ENCODE data around the gene ZNF469.

Gene ZNF469

GRCh38 chr16:88382491-88383400 lies at the start of gene ZNF469:
ZNF469 (plus strand) TSS chr16:88382959; CDS start chr16:88427471, 44,512 bp downstream.
- in situ Hi-C loops (cut with HindIII; ENCODE audit: low pct_ligation_motif_present, low pct_unique_long_range_greater_than_20kb, low sequenced_read_pairs), result no loop called here
- DNase-seq, result peak; percentile 24

- DNase-seq, result no peak
- in situ Hi-C loops (cut with HindIII; ENCODE audit: low pct_ligation_motif_present, low pct_unique_long_range_greater_than_20kb, low sequenced_read_pairs), result no loop called here
Observed at GRCh38 chr16:88333848-88334777, 48.6 kb upstream of the ZNF469 start.

- DNase-seq, result peak; percentile 24
- in situ Hi-C loops (cut with HindIII; ENCODE audit: low pct_ligation_motif_present, low pct_unique_long_range_greater_than_20kb, low sequenced_read_pairs), result no loop called here
Observed at GRCh38 chr16:88334778-88335720, 47.7 kb upstream of the ZNF469 start.

GRCh38 chr16:88337021-88337420 lies 45.7 kb upstream of the ZNF469 start:
- no peak for DNase-seq
- in situ Hi-C loops (cut with HindIII; ENCODE audit: low pct_ligation_motif_present, low pct_unique_long_range_greater_than_20kb, low sequenced_read_pairs), result no loop called here

GRCh38 chr16:88337538-88337937 lies 45.2 kb upstream of the ZNF469 start:
- DNase-seq, result no peak
- in situ Hi-C loops (cut with HindIII; ENCODE audit: low pct_ligation_motif_present, low pct_unique_long_range_greater_than_20kb, low sequenced_read_pairs), result no loop called here

GRCh38 chr16:88338111-88338510 lies 44.6 kb upstream of the ZNF469 start:
- DNase-seq, result no peak
- in situ Hi-C loops (cut with HindIII; ENCODE audit: low pct_ligation_motif_present, low pct_unique_long_range_greater_than_20kb, low sequenced_read_pairs), result no loop called here

- DNase-seq, result no peak
- in situ Hi-C loops (cut with HindIII; ENCODE audit: low pct_ligation_motif_present, low pct_unique_long_range_greater_than_20kb, low sequenced_read_pairs), result no loop called here
Observed at GRCh38 chr16:88338896-88339295, 43.9 kb upstream of the ZNF469 start.

GRCh38 chr16:88339930-88340754 lies 42.6 kb upstream of the ZNF469 start:
- in situ Hi-C loops (cut with HindIII; ENCODE audit: low pct_ligation_motif_present, low pct_unique_long_range_greater_than_20kb, low sequenced_read_pairs), result no loop called here
- DNase-seq, result no peak

- in situ Hi-C loops (cut with HindIII; ENCODE audit: low pct_ligation_motif_present, low pct_unique_long_range_greater_than_20kb, low sequenced_read_pairs), result no loop called here
- DNase-seq, result no peak
Observed at GRCh38 chr16:88340755-88341150, 42.0 kb upstream of the ZNF469 start.

- in situ Hi-C loops (cut with HindIII; ENCODE audit: low pct_ligation_motif_present, low pct_unique_long_range_greater_than_20kb, low sequenced_read_pairs), result no loop called here
- no peak for DNase-seq
Observed at GRCh38 chr16:88341551-88342290, 41.0 kb upstream of the ZNF469 start.

GRCh38 chr16:88342491-88342890 lies 40.3 kb upstream of the ZNF469 start:
- in situ Hi-C loops (cut with HindIII; ENCODE audit: low pct_ligation_motif_present, low pct_unique_long_range_greater_than_20kb, low sequenced_read_pairs), result no loop called here
- no peak for DNase-seq

- in situ Hi-C loops (cut with HindIII; ENCODE audit: low pct_ligation_motif_present, low pct_unique_long_range_greater_than_20kb, low sequenced_read_pairs), result no loop called here
- no peak for DNase-seq
Observed at GRCh38 chr16:88343271-88343791, 39.4 kb upstream of the ZNF469 start.

- in situ Hi-C loops (cut with HindIII; ENCODE audit: low pct_ligation_motif_present, low pct_unique_long_range_greater_than_20kb, low sequenced_read_pairs), result no loop called here
- DNase-seq, result no peak
Observed at GRCh38 chr16:88344411-88345030, 38.2 kb upstream of the ZNF469 start.

- no peak for DNase-seq
- in situ Hi-C loops (cut with HindIII; ENCODE audit: low pct_ligation_motif_present, low pct_unique_long_range_greater_than_20kb, low sequenced_read_pairs), result no loop called here
Observed at GRCh38 chr16:88345031-88345720, 37.6 kb upstream of the ZNF469 start.

GRCh38 chr16:88345721-88346560 lies 36.8 kb upstream of the ZNF469 start:
- DNase-seq, result no peak
- in situ Hi-C loops (cut with HindIII; ENCODE audit: low pct_ligation_motif_present, low pct_unique_long_range_greater_than_20kb, low sequenced_read_pairs), result no loop called here

All from ACHN (cell line).